DOHH2 (cell line): ENCODE measurements around the gene UVRAG.

Experiments used
- H3F3A ChIP-seq: fragments of 200-600 bp; sonication (generic), shearing (Covaris generic); 2 replicates; pipeline ENCODE4 v1.6.0; 2016; ENCODE audit warnings: antibody characterized with exemption, mild to moderate bottlenecking; ENCODE audit not compliant: control insufficient read depth, insufficient read depth
- H3K27ac ChIP-seq: fragments of 200-600 bp; sonication (generic); 2 replicates; pipeline ENCODE4 v1.5.1; 2014; ENCODE audit warnings: low read depth, mild to moderate bottlenecking, low read length, moderate library complexity
- H3K27me3 ChIP-seq: fragments of 200-600 bp; sonication (generic); 2 replicates; pipeline ENCODE4 v1.6.1; 2014; ENCODE audit warnings: mild to moderate bottlenecking, low read length, mixed read lengths; ENCODE audit not compliant: control insufficient read depth
- H3K36me3 ChIP-seq: fragments of 200-600 bp; sonication (generic); 2 replicates; pipeline ENCODE4 v1.6.1; 2014; ENCODE audit warnings: mild to moderate bottlenecking, low read length, moderate library complexity, mixed read lengths; ENCODE audit not compliant: control insufficient read depth
- H3K4me1 ChIP-seq: fragments of 200-600 bp; sonication (generic); 2 replicates; pipeline ENCODE4 v1.6.1; 2014; ENCODE audit warnings: mild to moderate bottlenecking, low read length, mixed read lengths; ENCODE audit not compliant: control insufficient read depth
- H3K4me2 ChIP-seq: fragments of 200-600 bp; sonication (generic); 2 replicates; pipeline ENCODE4 v1.6.0; 2014; ENCODE audit warnings: mild to moderate bottlenecking, low read length, moderate library complexity
- H3K4me3 ChIP-seq: fragments of 200-600 bp; sonication (generic); 2 replicates; pipeline ENCODE4 v1.5.1; 2014; ENCODE audit warnings: mild to moderate bottlenecking, low read length, mixed read lengths
- H3K79me2 ChIP-seq: fragments of 200-600 bp; sonication (generic); 2 replicates; pipeline ENCODE4 v1.6.1; 2014; ENCODE audit warnings: mild to moderate bottlenecking, low read length, mixed read lengths; ENCODE audit not compliant: control insufficient read depth
- H3K9me2 ChIP-seq: fragments of 200-600 bp; sonication (generic); replicated peaks from 2 replicates; pipeline ENCODE4 v1.6.1; 2014; ENCODE audit warnings: mild to moderate bottlenecking, low read length, mixed read lengths; ENCODE audit not compliant: control insufficient read depth
- H3K9me3 ChIP-seq: fragments of 200-600 bp; sonication (generic); 2 replicates; pipeline ENCODE4 v1.6.1; 2014; ENCODE audit warnings: antibody characterized with exemption, low read length, mixed read lengths; ENCODE audit not compliant: control insufficient read depth, insufficient read depth
- H4K20me1 ChIP-seq: fragments of 200-600 bp; sonication (generic); 2 replicates; pipeline ENCODE4 v1.6.0; 2014; ENCODE audit warnings: low read depth, mild to moderate bottlenecking, antibody characterized with exemption, low read length, moderate library complexity; ENCODE audit not compliant: control insufficient read depth, insufficient read depth
- CTCF ChIP-seq: fragments of 200-600 bp; sonication (generic); IDR thresholded peaks from one replicate; pipeline ENCODE4 v1.5.1; 2014; ENCODE audit warnings: antibody characterized with exemption, mild to moderate bottlenecking, low read depth, low read length; ENCODE audit not compliant: poor library complexity, severe bottlenecking
- EZH2phosphoT487 ChIP-seq: fragments of 200-600 bp; sonication (generic); IDR thresholded peaks from 2 replicates; pipeline ENCODE4 v1.6.1; 2017; ENCODE audit warnings: borderline replicate concordance, mild to moderate bottlenecking, antibody characterized with exemption, low read length, moderate library complexity, mixed read lengths

UVRAG gene

GRCh38 chr11:75849894-75850293 is 34.9 kb downstream of the UVRAG start:
- Histone ChIP-seq H3F3A (peaks cover 10% of the 10 kb centered on the region; the same call in 1 of the 2 replicates), H3K79me2 (peaks cover 99% of the 10 kb centered on the region)
- TF ChIP-seq EZH2phosphoT487 (no peak), CTCF (no peak)

DNA sequence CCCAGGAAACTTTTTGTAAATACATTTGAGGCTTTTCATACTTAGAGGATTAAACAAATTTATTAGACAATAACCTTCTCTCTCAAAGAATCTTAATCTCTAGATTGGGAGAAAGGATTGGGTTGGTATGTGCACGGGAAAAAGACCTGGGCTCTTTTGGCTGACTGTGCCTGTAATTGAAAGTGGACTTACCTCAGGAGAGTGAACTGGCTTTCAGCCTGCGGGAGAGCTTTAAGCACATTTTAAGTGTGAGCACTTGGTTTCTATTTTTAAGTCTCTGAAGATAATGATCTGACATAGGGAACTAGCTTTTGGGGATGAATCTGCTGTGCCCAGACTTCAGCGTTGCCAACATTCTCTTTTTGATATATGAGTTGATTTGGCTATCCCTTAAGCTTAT is 35.8 kb downstream of the UVRAG start:
- no peak overlapping the region for H3K27ac ChIP-seq
- no peaks in the 10 kb centered on the region for H3K9me3 ChIP-seq
- no peak overlapping the region for H3K4me3 ChIP-seq
- peaks cover 99% of the 10 kb centered on the region for H3K79me2 ChIP-seq
- H3K27me3 ChIP-seq, result no peaks in the 10 kb centered on the region
- TF ChIP-seq EZH2phosphoT487 (no peak), CTCF (no peak)
- H3F3A ChIP-seq, result peaks cover 10% of the 10 kb centered on the region; the same call in 1 of the 2 replicates
- H4K20me1 ChIP-seq, result peaks cover 10% of the 10 kb centered on the region
- H3K4me1 ChIP-seq, result peaks cover 19% of the 10 kb centered on the region
- H3K4me2 ChIP-seq, result no peak overlapping the region
- H3K9me2 ChIP-seq, result no peaks in the 10 kb centered on the region
- H3K36me3 ChIP-seq, result peaks cover 79% of the 10 kb centered on the region

More at GRCh38 chr11:75849894-75850293, 34.9 kb downstream of the UVRAG start:
- Histone ChIP-seq H3K9me2 (no peaks in the 10 kb centered on the region), H3K4me2 (no peak overlapping the region), H3K9me3 (no peaks in the 10 kb centered on the region), H3K4me1 (peaks cover 27% of the 10 kb centered on the region), H3K27ac (no peak overlapping the region), H3K27me3 (no peaks in the 10 kb centered on the region), H3K4me3 (no peak overlapping the region), H3K36me3 (peaks cover 80% of the 10 kb centered on the region), H4K20me1 (peaks cover 14% of the 10 kb centered on the region)

GRCh38 chr11:75851203-75851602 is 36.2 kb downstream of the UVRAG start:
- Histone ChIP-seq H3F3A (peaks cover 10% of the 10 kb centered on the region; the same call in 1 of the 2 replicates), H3K9me2 (no peaks in the 10 kb centered on the region), H3K79me2 (peaks cover 98% of the 10 kb centered on the region), H3K4me2 (no peak overlapping the region), H3K4me3 (no peak overlapping the region), H3K27ac (no peak overlapping the region), H3K4me1 (peaks cover 19% of the 10 kb centered on the region), H3K9me3 (no peaks in the 10 kb centered on the region), H4K20me1 (peaks cover 10% of the 10 kb centered on the region), H3K36me3 (peaks cover 75% of the 10 kb centered on the region), H3K27me3 (no peaks in the 10 kb centered on the region)
- TF ChIP-seq CTCF (no peak), EZH2phosphoT487 (no peak)
